Loucy (cell line): ENCODE data around the gene DVL3.

ENCODE experiments used
- H2AFZ ChIP-seq: fragments of 200-600 bp; sonication (generic); 2 replicates; pipeline ENCODE4 v1.6.0; 2016; ENCODE audit warnings: antibody characterized with exemption, mild to moderate bottlenecking, low read length, moderate library complexity
- H3F3A ChIP-seq: fragments of 200-600 bp; 2 replicates; pipeline ENCODE4 v1.6.0; 2016; ENCODE audit warnings: antibody characterized with exemption, low read depth, mild to moderate bottlenecking
- H3K27me3 ChIP-seq: fragments of 200-600 bp; sonication (generic); 2 replicates; pipeline ENCODE4 v1.6.1; 2014; ENCODE audit warnings: low read length, mild to moderate bottlenecking; ENCODE audit not compliant: insufficient read depth, poor library complexity, severe bottlenecking
- H3K36me3 ChIP-seq: fragments of 200-600 bp; sonication (generic); 2 replicates; pipeline ENCODE4 v1.6.1; 2016; ENCODE audit warnings: low read length; ENCODE audit not compliant: insufficient read depth
- H3K4me1 ChIP-seq: fragments of 200-600 bp; sonication (generic); 2 replicates; pipeline ENCODE4 v1.5.1; 2014; ENCODE audit warnings: low read length, mild to moderate bottlenecking; ENCODE audit not compliant: insufficient read depth, poor library complexity, severe bottlenecking
- H3K4me2 ChIP-seq: fragments of 200-600 bp; sonication (generic); 2 replicates; pipeline ENCODE4 v1.6.0; 2014; ENCODE audit warnings: antibody characterized with exemption, low read length, low read depth, mild to moderate bottlenecking; ENCODE audit not compliant: poor library complexity, severe bottlenecking
- H3K4me3 ChIP-seq: fragments of 200-600 bp; sonication (generic); 2 replicates; pipeline ENCODE4 v1.5.1; 2014; ENCODE audit warnings: low read length, mild to moderate bottlenecking, mixed read lengths; ENCODE audit not compliant: poor library complexity, severe bottlenecking
- H3K79me2 ChIP-seq: fragments of 200-600 bp; sonication (generic); 2 replicates; pipeline ENCODE4 v1.6.1; 2014; ENCODE audit warnings: low read length; ENCODE audit not compliant: insufficient read depth
- H3K9ac ChIP-seq: fragments of 200-600 bp; sonication (generic); 2 replicates; pipeline ENCODE4 v1.6.0; 2014; ENCODE audit warnings: mild to moderate bottlenecking, low read depth, low read length, moderate library complexity; ENCODE audit not compliant: poor library complexity, severe bottlenecking
- H3K9me2 ChIP-seq: fragments of 200-600 bp; sonication (generic); replicated peaks from 2 replicates; pipeline ENCODE4 v1.6.1; 2016; ENCODE audit warnings: low read depth, low read length, mixed read lengths
- H3K9me3 ChIP-seq: fragments of 200-600 bp; sonication (generic); 2 replicates; pipeline ENCODE4 v1.6.1; 2014; ENCODE audit warnings: mild to moderate bottlenecking, antibody characterized with exemption, low read length, low read depth; ENCODE audit not compliant: insufficient read depth
- H4K20me1 ChIP-seq: fragments of 200-600 bp; sonication (generic); 2 replicates; pipeline ENCODE4 v1.6.0; 2014; ENCODE audit warnings: antibody characterized with exemption, low read length, mild to moderate bottlenecking; ENCODE audit not compliant: insufficient read depth, poor library complexity, severe bottlenecking
- CTCF ChIP-seq: fragments of 200-600 bp; sonication (generic); conservative IDR thresholded peaks from 2 replicates; pipeline ENCODE4 v1.5.1; 2014; ENCODE audit warnings: mild to moderate bottlenecking, antibody characterized with exemption, low read length
- EZH2phosphoT487 ChIP-seq: fragments of 200-600 bp; IDR thresholded peaks from 2 replicates; pipeline ENCODE4 v1.6.1; 2018; ENCODE audit warnings: antibody characterized with exemption, mild to moderate bottlenecking, moderate library complexity, borderline replicate concordance

The DVL3 gene

GRCh38 chr3:184209146-184209923 is 54.2 kb downstream of the DVL3 start:
- H3K9me2 ChIP-seq: no peaks in the 10 kb centered on the region
- H3K4me3 ChIP-seq: no peak overlapping the region
- H3K9ac ChIP-seq: no peak overlapping the region
- H3K4me1 ChIP-seq: no peaks in the 10 kb centered on the region
- no peaks in the 10 kb centered on the region for H3K9me3 ChIP-seq
- no peak overlapping the region for H3K4me2 ChIP-seq
- H3F3A ChIP-seq: no peaks in the 10 kb centered on the region
- no peaks in the 10 kb centered on the region for H3K79me2 ChIP-seq
- no peaks in the 10 kb centered on the region for H3K27me3 ChIP-seq
- TF ChIP-seq EZH2phosphoT487 (no peak), CTCF (no peak)
- H2AFZ ChIP-seq: no peak overlapping the region
- H3K36me3 ChIP-seq: no peaks in the 10 kb centered on the region
- no peaks in the 10 kb centered on the region for H4K20me1 ChIP-seq

GRCh38 chr3:184211297-184211696 is 56.1 kb downstream of the DVL3 start:
- no peaks in the 10 kb centered on the region for H3K9me2 ChIP-seq
- no peaks in the 10 kb centered on the region for H3K36me3 ChIP-seq
- H3K4me3 ChIP-seq: no peak overlapping the region
- H3F3A ChIP-seq: no peaks in the 10 kb centered on the region
- no peaks in the 10 kb centered on the region for H3K9me3 ChIP-seq
- no peak overlapping the region for H3K9ac ChIP-seq
- no peak overlapping the region for H2AFZ ChIP-seq
- H3K27me3 ChIP-seq: no peaks in the 10 kb centered on the region
- no peaks in the 10 kb centered on the region for H3K4me1 ChIP-seq
- no peak overlapping the region for H3K4me2 ChIP-seq
- no peaks in the 10 kb centered on the region for H4K20me1 ChIP-seq
- TF ChIP-seq EZH2phosphoT487 (no peak), CTCF (no peak)
- no peaks in the 10 kb centered on the region for H3K79me2 ChIP-seq

GRCh38 chr3:184211718-184212117 is 56.5 kb downstream of the DVL3 start:
- Histone ChIP-seq H3K4me1 (no peaks in the 10 kb centered on the region), H3K9ac (no peak overlapping the region), H2AFZ (no peak overlapping the region), H3K79me2 (no peaks in the 10 kb centered on the region), H3F3A (no peaks in the 10 kb centered on the region), H3K9me2 (no peaks in the 10 kb centered on the region), H4K20me1 (no peaks in the 10 kb centered on the region), H3K27me3 (no peaks in the 10 kb centered on the region), H3K9me3 (no peaks in the 10 kb centered on the region), H3K36me3 (no peaks in the 10 kb centered on the region), H3K4me2 (no peak overlapping the region), H3K4me3 (no peak overlapping the region)
- TF ChIP-seq CTCF: no peak
- TF ChIP-seq EZH2phosphoT487: no peak
